Vagina (tissue), 2 donors: ENCODE results near the gene ELAVL1. TPM values are rescaled to one million over a fixed set of nuclear protein-coding genes. Genes with fewer than 3 reads are reported as not detected.

Experiments
- DNase-seq, 2 donors: peaks; one replicate each; pipeline ENCODE4 v3.0.0-alpha.2; 2017; ENCODE audit errors: extremely low spot score in 2 of 2
- H3K27ac ChIP-seq: fragments of 200-600 bp; sonication (generic); one replicate; pipeline ENCODE4 v1.5.1; 2019
- H3K27me3 ChIP-seq: fragments of 200-600 bp; sonication (generic); one replicate; pipeline ENCODE4 v1.5.1; 2019
- H3K36me3 ChIP-seq, 2 donors: fragments of 200-600 bp; sonication (generic); one replicate each; pipeline ENCODE4 v1.5.1; 2017 to 2019
- H3K4me1 ChIP-seq: fragments of 200-600 bp; sonication (generic); one replicate; pipeline ENCODE4 v1.5.1; 2019
- H3K4me3 ChIP-seq, 2 donors: fragments of 200-600 bp; sonication (generic); 1 replicate in 1 of 2; 2 replicates in 1 of 2; pipeline ENCODE4 v1.5.1; 2016 to 2019
- H3K9me3 ChIP-seq: fragments of 200-600 bp; sonication (generic); one replicate; pipeline ENCODE4 v1.5.1; 2019
- CTCF ChIP-seq, 3 experiments: fragments of 450-650 bp in 2 of 3; fragments of 200-600 bp in 1 of 3; sonication (generic) in 1 of 3; IDR thresholded peaks; one replicate each; pipeline ENCODE4 v1.5.1; 2017 to 2019; ENCODE audit warnings: antibody characterized with exemption in 3 of 3, mild to moderate bottlenecking in 2 of 3, moderate library complexity in 2 of 3
- POLR2A ChIP-seq, 2 donors: fragments of 450-650 bp; IDR thresholded peaks; one replicate each; pipeline ENCODE4 v1.6.1; 2017; ENCODE audit warnings: antibody characterized with exemption in 2 of 2, mild to moderate bottlenecking in 2 of 2, moderate library complexity in 2 of 2
- POLR2AphosphoS5 ChIP-seq, 2 donors: sonication (generic); formaldehyde crosslinking; IDR thresholded peaks; one replicate each; pipeline ENCODE4 v1.9.0; 2017; ENCODE audit warnings: antibody characterized with exemption in 2 of 2, mild to moderate bottlenecking in 2 of 2, low read depth in 1 of 2; ENCODE audit not compliant: insufficient read depth in 1 of 2
- intact Hi-C: fragments of 100-400 bp; cut with DNase I; formaldehyde crosslinking; loops from one replicate; pipeline ENCODE4 v1.15.1; 2023
- total RNA-seq: library from RNA; depleted of rRNA; stranded (reverse); fragments of >200 nt; gene quantifications from one replicate; pipeline ENCODE4 v1.2.3, GENCODE V29; 2016

ELAVL1 gene
- total RNA-seq, 1 donor from 2014 or later, result 40.5 TPM

GRCh38 chr19:8004001-8004400 is 1.4 kb downstream of the ELAVL1 start:
- no peaks in the 10 kb centered on the region for H3K27me3 ChIP-seq
- H3K9me3 ChIP-seq, result no peaks in the 10 kb centered on the region
- peak overlapping the region in 1 of 2 donors; percentile 77 for H3K4me3 ChIP-seq
- intact Hi-C loops, result loop anchor here (10.0 kb wide), 3 partner anchors 59 to 511 kb away; partner anchors contain the start of genes TGFBR3L, TIMM44 and ZNF414
- TF ChIP-seq CTCF (IDR thresholded peaks at IDR 0.05) (no peak), POLR2A (IDR thresholded peaks at IDR 0.05) (no peak), POLR2AphosphoS5 (IDR thresholded peaks at IDR 0.05; ENCODE audit: insufficient read depth in 1 of 2, low read depth in 1 of 2) (no peak)
- no peaks in the 10 kb centered on the region for H3K36me3 ChIP-seq
- H3K27ac ChIP-seq, result no peak overlapping the region
- H3K4me1 ChIP-seq, result peaks cover 59% of the 10 kb centered on the region
- no peak for DNase-seq

- intact Hi-C loops, result loop anchor here (10.0 kb wide), 3 partner anchors 57 to 513 kb away; partner anchors contain the start of genes TGFBR3L, TIMM44 and ZNF414
- H3K4me1 ChIP-seq, result peaks cover 74% of the 10 kb centered on the region
These were observed 3.2 kb downstream of the ELAVL1 start for GRCh38 chr19:8001995-8002849.

GRCh38 chr19:8001651-8001994 is 3.8 kb downstream of the ELAVL1 start:
- H3K27me3 ChIP-seq, result no peaks in the 10 kb centered on the region
- no peaks in the 10 kb centered on the region for H3K36me3 ChIP-seq
- no peak for DNase-seq
- peak overlapping the region; percentile 76 for H3K27ac ChIP-seq
- H3K9me3 ChIP-seq, result no peaks in the 10 kb centered on the region
- peak overlapping the region; percentile 28 to 42 for H3K4me3 ChIP-seq
- H3K4me1 ChIP-seq, result peaks cover 80% of the 10 kb centered on the region
- intact Hi-C loops, result loop anchor here (10.0 kb wide), 3 partner anchors 57 to 513 kb away; partner anchors contain the start of genes TGFBR3L, TIMM44 and ZNF414
- no peak for TF ChIP-seq CTCF (IDR thresholded peaks at IDR 0.05)
- no peak for TF ChIP-seq POLR2AphosphoS5 (IDR thresholded peaks at IDR 0.05; ENCODE audit: insufficient read depth in 1 of 2, low read depth in 1 of 2)
- TF ChIP-seq POLR2A (IDR thresholded peaks at IDR 0.05), result no peak

More at GRCh38 chr19:8001995-8002849, 3.2 kb downstream of the ELAVL1 start:
- TF ChIP-seq POLR2A (IDR thresholded peaks at IDR 0.05) (no peak), POLR2AphosphoS5 (IDR thresholded peaks at IDR 0.05; ENCODE audit: insufficient read depth in 1 of 2, low read depth in 1 of 2) (peak; percentile 37 to 52), CTCF (IDR thresholded peaks at IDR 0.05) (peak; percentile 80 to 96 (median 91))
- Histone ChIP-seq H3K36me3 (no peaks in the 10 kb centered on the region), H3K27ac (peak overlapping the region; percentile 76), H3K4me3 (peak overlapping the region; percentile 28 to 42), H3K27me3 (no peaks in the 10 kb centered on the region), H3K9me3 (no peaks in the 10 kb centered on the region)
- DNase-seq, result no peak

GRCh38 chr19:8000298-8001038 is 5.0 kb downstream of the ELAVL1 start:
- intact Hi-C loops, result loop anchor here (10.0 kb wide), 3 partner anchors 56 to 514 kb away; partner anchors contain the start of genes TGFBR3L, TIMM44 and ZNF414
- H3K9me3 ChIP-seq, result no peaks in the 10 kb centered on the region
- DNase-seq, result no peak
- TF ChIP-seq POLR2A (IDR thresholded peaks at IDR 0.05), result no peak
- H3K4me1 ChIP-seq, result peaks cover 75% of the 10 kb centered on the region
- no peaks in the 10 kb centered on the region for H3K27me3 ChIP-seq
- no peaks in the 10 kb centered on the region for H3K36me3 ChIP-seq
- H3K27ac ChIP-seq, result no peak overlapping the region
- H3K4me3 ChIP-seq, result no peak overlapping the region

- intact Hi-C loops, result no loop called here
- no peak for DNase-seq
- no peak for TF ChIP-seq POLR2A (IDR thresholded peaks at IDR 0.05)
- no peak for TF ChIP-seq POLR2AphosphoS5 (IDR thresholded peaks at IDR 0.05; ENCODE audit: insufficient read depth in 1 of 2, low read depth in 1 of 2)
- TF ChIP-seq CTCF (IDR thresholded peaks at IDR 0.05), result no peak
These were observed 6.1 kb downstream of the ELAVL1 start for GRCh38 chr19:7999376-7999775.

More at GRCh38 chr19:7999376-7999775, 6.1 kb downstream of the ELAVL1 start:
- Histone ChIP-seq H3K9me3 (no peaks in the 10 kb centered on the region), H3K27me3 (no peaks in the 10 kb centered on the region), H3K4me3 (no peak overlapping the region), H3K4me1 (peaks cover 69% of the 10 kb centered on the region), H3K27ac (no peak overlapping the region), H3K36me3 (no peaks in the 10 kb centered on the region)
